ENCODE measurements around the gene CLPTM1L. TPM values are rescaled to one million over a fixed set of nuclear protein-coding genes. Genes with fewer than 3 reads are reported as not detected.

CLPTM1L gene
- total and polyA plus RNA-seq, 9 donors: 28.1 to 96.2 (median 49.0) TPM

GRCh38 chr5:1385395-1386273, 40.7 kb upstream of the CLPTM1L start:
- Histone ChIP-seq H3K4me1 (ENCODE audit: insufficient read depth) (peaks cover 6% of the 10 kb centered on the region), H3K36me3 (no peaks in the 10 kb centered on the region), H3K9me3 (no peaks in the 10 kb centered on the region), H3K27ac (peak overlapping the region in 1 of 2 donors; percentile 49), H3K27me3 (no peaks in the 10 kb centered on the region), H3K4me3 (peak overlapping the region; percentile 47)
- intact Hi-C loops (cut with DNase I): no loop called here
- TF ChIP-seq, protein P1, sequence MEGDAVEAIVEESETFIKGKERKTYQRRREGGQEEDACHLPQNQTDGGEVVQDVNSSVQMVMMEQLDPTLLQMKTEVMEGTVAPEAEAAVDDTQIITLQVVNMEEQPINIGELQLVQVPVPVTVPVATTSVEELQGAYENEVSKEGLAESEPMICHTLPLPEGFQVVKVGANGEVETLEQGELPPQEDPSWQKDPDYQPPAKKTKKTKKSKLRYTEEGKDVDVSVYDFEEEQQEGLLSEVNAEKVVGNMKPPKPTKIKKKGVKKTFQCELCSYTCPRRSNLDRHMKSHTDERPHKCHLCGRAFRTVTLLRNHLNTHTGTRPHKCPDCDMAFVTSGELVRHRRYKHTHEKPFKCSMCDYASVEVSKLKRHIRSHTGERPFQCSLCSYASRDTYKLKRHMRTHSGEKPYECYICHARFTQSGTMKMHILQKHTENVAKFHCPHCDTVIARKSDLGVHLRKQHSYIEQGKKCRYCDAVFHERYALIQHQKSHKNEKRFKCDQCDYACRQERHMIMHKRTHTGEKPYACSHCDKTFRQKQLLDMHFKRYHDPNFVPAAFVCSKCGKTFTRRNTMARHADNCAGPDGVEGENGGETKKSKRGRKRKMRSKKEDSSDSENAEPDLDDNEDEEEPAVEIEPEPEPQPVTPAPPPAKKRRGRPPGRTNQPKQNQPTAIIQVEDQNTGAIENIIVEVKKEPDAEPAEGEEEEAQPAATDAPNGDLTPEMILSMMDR (IDR thresholded peaks at IDR 0.05): peak in 1 of 3 donors; percentile 13
- TF ChIP-seq POLR2A (IDR thresholded peaks at IDR 0.05): no peak
- WGBS, 3 donors: 8 to 19% (median 14%) methylated on average over 32 to 48 of the region's 48 CpGs
- peak; percentile 75 to 85 (median 81) for DNase-seq

DNA sequence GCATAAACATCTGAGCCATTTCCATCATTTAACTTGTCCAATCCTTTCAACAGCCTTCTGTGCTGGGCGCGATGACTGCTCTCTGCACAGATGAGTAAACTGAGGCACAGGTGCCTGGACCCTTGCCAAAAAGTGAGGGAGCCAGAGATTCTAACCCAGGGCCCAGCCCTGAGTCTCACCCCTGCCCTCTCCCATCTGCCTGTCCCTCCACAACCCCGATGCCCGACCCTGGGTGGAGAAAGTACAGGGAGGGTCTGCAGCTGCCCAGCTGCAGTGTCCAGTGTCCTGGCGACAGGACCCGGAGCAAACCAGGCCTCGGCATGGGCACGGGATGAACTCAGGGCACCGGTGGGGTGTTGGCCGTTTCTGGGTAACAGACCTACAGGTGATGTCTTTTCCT, 39.6 kb upstream of the CLPTM1L start:
- Histone ChIP-seq H3K9me3 (no peaks in the 10 kb centered on the region), H3K4me3 (no peak overlapping the region), H3K36me3 (no peaks in the 10 kb centered on the region), H3K27me3 (no peaks in the 10 kb centered on the region), H3K4me1 (ENCODE audit: insufficient read depth) (peaks cover 6% of the 10 kb centered on the region), H3K27ac (no peak overlapping the region)
- intact Hi-C loops (cut with DNase I): no loop called here
- TF ChIP-seq POLR2A (IDR thresholded peaks at IDR 0.05) (no peak), EP300 (IDR thresholded peaks at IDR 0.05) (no peak)
- TF ChIP-seq, protein P1 (IDR thresholded peaks at IDR 0.05): no peak
- 73 to 91% (median 83%) methylated on average over 10 of the region's 10 CpGs for WGBS, 3 donors
- DNase-seq: no peak

DNA sequence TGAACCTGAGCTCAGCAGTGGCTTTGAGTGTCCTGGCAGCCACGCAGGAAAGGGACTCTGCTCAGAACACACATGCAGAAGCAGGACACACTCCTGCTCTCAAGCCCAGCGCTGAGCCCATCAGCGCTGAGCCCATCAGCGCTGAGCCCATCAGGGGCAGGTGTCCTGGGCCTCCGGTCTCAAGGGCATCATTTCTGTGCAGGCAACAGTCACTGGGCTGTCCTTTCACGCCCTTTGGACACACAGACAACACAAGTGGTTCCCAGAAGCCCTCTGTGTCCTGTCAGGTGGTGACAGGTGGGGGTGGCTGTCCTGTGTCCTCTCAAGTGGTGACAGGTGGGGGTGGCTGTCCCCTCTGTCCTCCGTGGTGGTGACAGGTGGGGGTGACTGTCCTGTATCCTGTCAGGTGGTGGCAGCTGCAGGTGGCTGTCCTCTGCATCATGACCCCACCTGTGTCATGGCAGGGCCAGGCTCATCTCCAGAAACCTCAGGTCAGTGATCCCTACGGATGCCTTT, 39.0 kb upstream of the CLPTM1L start:
- TF ChIP-seq POLR2A (IDR thresholded peaks at IDR 0.05) (no peak), EP300 (IDR thresholded peaks at IDR 0.05) (no peak)
- TF ChIP-seq, protein P1 (IDR thresholded peaks at IDR 0.05): no peak
- Histone ChIP-seq H3K4me1 (ENCODE audit: insufficient read depth) (peaks cover 6% of the 10 kb centered on the region), H3K4me3 (no peak overlapping the region), H3K9me3 (no peaks in the 10 kb centered on the region), H3K27me3 (no peaks in the 10 kb centered on the region), H3K36me3 (no peaks in the 10 kb centered on the region), H3K27ac (no peak overlapping the region)
- intact Hi-C loops (cut with DNase I): no loop called here
- no peak for DNase-seq
- WGBS, 3 donors: 75 to 80% (median 76%) methylated on average over 7 to 8 of the region's 8 CpGs

DNA sequence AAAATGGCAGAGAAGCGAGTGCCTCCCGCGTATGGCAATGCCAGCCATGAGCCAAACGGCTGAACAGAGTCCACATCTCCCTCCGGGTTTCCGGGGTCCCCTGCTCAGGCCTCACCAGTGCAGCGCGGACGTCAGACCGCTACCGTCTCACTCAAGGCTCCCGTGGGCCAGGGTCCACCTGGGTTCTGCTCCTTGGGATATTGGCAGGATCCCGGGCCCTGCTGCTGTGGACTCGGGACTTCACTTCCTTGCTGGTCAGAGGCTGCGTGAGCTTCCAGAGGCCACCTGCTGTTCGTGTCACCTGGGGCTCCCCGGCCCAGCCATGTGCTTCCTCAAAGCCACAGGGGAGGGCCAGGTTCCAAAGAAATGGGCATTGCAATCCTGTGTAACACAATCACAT, 38.4 kb upstream of the CLPTM1L start:
- 71 to 78% (median 73%) methylated on average over 17 of the region's 17 CpGs for WGBS, 3 donors
- Histone ChIP-seq H3K4me1 (ENCODE audit: insufficient read depth) (peaks cover 6% of the 10 kb centered on the region), H3K36me3 (no peaks in the 10 kb centered on the region), H3K27ac (no peak overlapping the region), H3K27me3 (no peaks in the 10 kb centered on the region), H3K9me3 (no peaks in the 10 kb centered on the region), H3K4me3 (no peak overlapping the region)
- intact Hi-C loops (cut with DNase I): no loop called here
- TF ChIP-seq POLR2A (IDR thresholded peaks at IDR 0.05): no peak
- no peak for TF ChIP-seq EP300 (IDR thresholded peaks at IDR 0.05)
- TF ChIP-seq, protein P1 (IDR thresholded peaks at IDR 0.05): no peak
- DNase-seq: no peak
